AG04449 (cell line): ENCODE data around the gene ZBTB48.

ENCODE experiments used
- CTCF ChIA-PET: fragments of 350-600 bp; formaldehyde crosslinking; extraction: SDS; loops from one replicate; lab custom pipeline; 2021; ENCODE audit warnings: antibody characterized with exemption; lab: Yijun Ruan, JAX
- POLR2A ChIA-PET: fragments of 400-600, 350-600 bp; formaldehyde crosslinking; extraction: SDS; loops from one replicate; lab custom pipeline; 2020; ENCODE audit warnings: antibody characterized with exemption, inconsistent platforms; lab: Yijun Ruan, JAX
- DNase-seq: peaks from one replicate; pipeline ENCODE4 v3.0.0-alpha.2; 2010; ENCODE audit warnings: low read depth, low spot score
- H3K4me3 ChIP-seq: 2 replicates; pipeline ENCODE4 v1.5.1; 2011; ENCODE audit warnings: low read depth, mild to moderate bottlenecking, control low read depth, low read length
- TF ChIP-seq, protein P1 (sequence below): IDR thresholded peaks from one replicate; pipeline ENCODE4 v1.5.1; 2011; ENCODE audit warnings: mild to moderate bottlenecking, moderate library complexity, low read length, control low read depth, inconsistent platforms; ENCODE audit not compliant: insufficient read depth; ENCODE audit errors: missing control alignments

ZBTB48 gene

DNA sequence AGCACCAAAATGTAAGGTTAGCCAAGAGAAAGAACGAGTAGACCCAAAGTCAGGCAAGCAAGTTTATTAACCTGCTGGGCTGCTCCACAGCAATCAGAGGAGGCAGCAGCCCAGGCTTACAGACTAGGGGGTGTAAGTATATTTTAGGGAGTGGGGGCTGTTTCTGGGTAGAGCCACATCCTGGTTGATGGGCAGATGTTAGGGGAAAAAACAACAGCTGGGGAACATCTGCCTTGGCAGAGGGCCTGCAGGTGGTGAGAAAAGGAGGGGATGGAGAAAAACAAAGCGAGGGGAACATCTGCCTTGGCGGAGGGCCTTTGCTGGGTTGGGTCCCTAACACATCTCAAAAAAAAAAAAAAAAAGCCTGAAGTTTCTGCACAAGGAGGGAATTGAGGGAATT is 9.7 kb upstream of the ZBTB48 start:
- POLR2A ChIA-PET, result no interaction called here
- no peak overlapping the region for H3K4me3 ChIP-seq
- TF ChIP-seq, protein P1, sequence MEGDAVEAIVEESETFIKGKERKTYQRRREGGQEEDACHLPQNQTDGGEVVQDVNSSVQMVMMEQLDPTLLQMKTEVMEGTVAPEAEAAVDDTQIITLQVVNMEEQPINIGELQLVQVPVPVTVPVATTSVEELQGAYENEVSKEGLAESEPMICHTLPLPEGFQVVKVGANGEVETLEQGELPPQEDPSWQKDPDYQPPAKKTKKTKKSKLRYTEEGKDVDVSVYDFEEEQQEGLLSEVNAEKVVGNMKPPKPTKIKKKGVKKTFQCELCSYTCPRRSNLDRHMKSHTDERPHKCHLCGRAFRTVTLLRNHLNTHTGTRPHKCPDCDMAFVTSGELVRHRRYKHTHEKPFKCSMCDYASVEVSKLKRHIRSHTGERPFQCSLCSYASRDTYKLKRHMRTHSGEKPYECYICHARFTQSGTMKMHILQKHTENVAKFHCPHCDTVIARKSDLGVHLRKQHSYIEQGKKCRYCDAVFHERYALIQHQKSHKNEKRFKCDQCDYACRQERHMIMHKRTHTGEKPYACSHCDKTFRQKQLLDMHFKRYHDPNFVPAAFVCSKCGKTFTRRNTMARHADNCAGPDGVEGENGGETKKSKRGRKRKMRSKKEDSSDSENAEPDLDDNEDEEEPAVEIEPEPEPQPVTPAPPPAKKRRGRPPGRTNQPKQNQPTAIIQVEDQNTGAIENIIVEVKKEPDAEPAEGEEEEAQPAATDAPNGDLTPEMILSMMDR, result no peak
- CTCF ChIA-PET, result interaction anchor here (4.3 kb wide), 1 partner anchor 16 kb away, joined by 32 read pairs; the partner anchor contains the start of genes NOL9 and TAS1R1
- DNase-seq, result no peak

DNA sequence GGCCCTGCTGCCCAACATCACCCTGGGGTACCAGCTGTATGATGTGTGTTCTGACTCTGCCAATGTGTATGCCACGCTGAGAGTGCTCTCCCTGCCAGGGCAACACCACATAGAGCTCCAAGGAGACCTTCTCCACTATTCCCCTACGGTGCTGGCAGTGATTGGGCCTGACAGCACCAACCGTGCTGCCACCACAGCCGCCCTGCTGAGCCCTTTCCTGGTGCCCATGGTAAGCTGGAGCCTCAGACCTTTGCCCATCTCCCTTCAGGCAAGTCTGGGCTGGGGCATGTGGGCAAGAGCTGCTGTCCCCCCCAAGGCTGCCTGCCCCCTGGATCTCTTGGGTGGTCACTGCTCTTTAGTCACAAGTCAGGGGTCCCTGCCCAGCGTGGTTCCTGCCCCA is 8.8 kb upstream of the ZBTB48 start:
- CTCF ChIA-PET, result interaction anchor here (4.3 kb wide), 1 partner anchor 17 kb away, joined by 32 read pairs; the partner anchor contains the start of genes NOL9 and TAS1R1
- TF ChIP-seq, protein P1, result no peak
- no peak overlapping the region for H3K4me3 ChIP-seq
- POLR2A ChIA-PET, result no interaction called here
- no peak for DNase-seq

DNA sequence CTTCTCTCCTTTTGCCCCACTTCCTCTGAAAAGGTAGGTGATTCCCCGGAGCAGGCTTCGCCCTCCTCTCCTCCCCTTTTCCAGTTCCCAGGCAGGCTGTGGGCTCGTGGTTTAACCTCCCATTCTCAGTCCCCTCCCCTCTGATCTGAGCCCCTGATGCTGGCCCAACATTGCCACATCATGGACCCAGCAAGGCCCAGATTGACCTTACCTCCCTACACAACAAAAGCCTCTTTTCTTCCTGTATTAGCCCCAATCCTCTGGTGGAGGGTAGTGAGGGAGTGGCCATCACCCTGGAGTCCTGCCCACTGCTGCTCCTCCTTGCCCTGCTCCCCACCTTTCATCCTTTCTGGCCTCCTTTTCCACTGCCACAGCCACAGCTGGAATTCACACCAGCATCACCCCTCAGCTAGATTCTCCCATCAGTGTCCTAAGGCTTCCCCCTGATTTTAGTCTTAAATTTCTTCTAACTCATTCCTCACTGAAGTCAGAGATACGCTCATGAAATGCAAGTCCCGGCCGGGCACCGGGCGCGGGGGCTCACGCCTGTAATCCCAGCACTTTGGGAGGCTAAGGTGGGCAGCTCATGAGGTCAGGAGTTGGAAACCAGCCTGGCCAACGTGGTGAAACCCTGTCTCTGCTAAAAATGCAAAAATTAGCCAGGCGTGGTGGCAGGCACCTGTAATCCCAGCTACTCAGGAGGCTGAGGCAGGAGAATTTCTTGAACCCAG is 7.0 kb upstream of the ZBTB48 start:
- CTCF ChIA-PET, result interaction anchor here (1.2 to 2.4 kb wide), 2 partner anchors 18 to 84 kb away, joined by 3 to 10 read pairs; partner anchors contain the start of genes NOL9 and TAS1R1

DNA sequence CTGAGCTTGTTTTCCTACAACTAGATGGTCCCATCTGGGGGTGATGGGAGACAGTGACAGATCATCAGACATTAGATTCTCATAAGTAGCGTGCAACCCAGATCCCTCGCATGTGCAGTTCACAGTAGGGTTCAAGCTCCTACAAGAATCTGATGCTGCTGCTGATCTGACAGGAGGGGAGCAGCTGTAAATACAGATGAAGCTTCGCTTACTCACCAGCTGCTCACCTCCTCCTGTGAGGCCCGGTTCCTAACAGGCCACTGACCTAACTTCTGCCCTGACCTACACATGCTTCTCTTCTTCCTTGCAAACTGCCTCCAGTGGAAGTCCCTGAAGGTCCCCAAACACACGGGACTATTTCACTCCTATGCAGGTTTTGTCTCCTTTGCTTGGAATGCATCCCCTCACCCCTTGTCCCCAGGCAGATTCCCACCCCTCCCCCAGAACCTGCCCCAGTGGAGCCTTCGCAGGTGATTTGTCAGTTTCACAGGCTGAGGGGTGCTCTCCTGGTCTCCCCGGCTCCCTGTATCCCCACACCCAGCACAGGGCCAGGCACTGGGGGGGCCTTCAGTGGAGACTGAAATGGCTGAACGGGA is 5.7 kb upstream of the ZBTB48 start:
- no peak for DNase-seq
- POLR2A ChIA-PET, result interaction anchor here (1.2 kb wide), 1 partner anchor 19 kb away, joined by 3 read pairs; the partner anchor contains the start of gene TAS1R1

More for the DNA sequence above, 7.0 kb upstream of the ZBTB48 start:
- no peak overlapping the region for H3K4me3 ChIP-seq
- DNase-seq, result no peak
- TF ChIP-seq, protein P1, result no peak
- POLR2A ChIA-PET, result interaction anchor here (1.2 kb wide), 1 partner anchor 18 kb away, joined by 3 read pairs; the partner anchor contains the start of gene TAS1R1

DNA sequence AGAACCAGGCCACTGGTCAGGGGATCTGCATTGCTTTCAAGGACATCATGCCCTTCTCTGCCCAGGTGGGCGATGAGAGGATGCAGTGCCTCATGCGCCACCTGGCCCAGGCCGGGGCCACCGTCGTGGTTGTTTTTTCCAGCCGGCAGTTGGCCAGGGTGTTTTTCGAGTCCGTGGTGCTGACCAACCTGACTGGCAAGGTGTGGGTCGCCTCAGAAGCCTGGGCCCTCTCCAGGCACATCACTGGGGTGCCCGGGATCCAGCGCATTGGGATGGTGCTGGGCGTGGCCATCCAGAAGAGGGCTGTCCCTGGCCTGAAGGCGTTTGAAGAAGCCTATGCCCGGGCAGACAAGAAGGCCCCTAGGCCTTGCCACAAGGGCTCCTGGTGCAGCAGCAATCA is 5.0 kb upstream of the ZBTB48 start:
- H3K4me3 ChIP-seq, result no peak overlapping the region
- POLR2A ChIA-PET, result no interaction called here
- CTCF ChIA-PET, result interaction anchor here (9.5 kb wide), 1 partner anchor 21 kb away, joined by 68 read pairs; the partner anchor contains the start of genes NOL9 and TAS1R1
- DNase-seq, result no peak
- TF ChIP-seq, protein P1, result no peak

More for the DNA sequence above, 5.7 kb upstream of the ZBTB48 start:
- TF ChIP-seq, protein P1, result no peak
- H3K4me3 ChIP-seq, result no peak overlapping the region
- CTCF ChIA-PET, result interaction anchor here (2.4 kb wide), 1 partner anchor 20 kb away, joined by 10 read pairs; the partner anchor contains the start of genes NOL9 and TAS1R1
